C1 segment of cervical spinal cord (tissue), 14 donors: ENCODE measurements around the gene LCMT1.
"Not testable (repeated sequence)": the region's sequence is repeated elsewhere in the genome, so short reads cannot be mapped to it uniquely, and the experiment has no call there.

Source experiments
- DNase-seq, 14 donors: peaks; one replicate each; lab custom pipeline; 2025; lab: John Stamatoyannopoulos, UW

The LCMT1 gene

GRCh38 chr16:25111403-25112166 is at the start of gene LCMT1:
Gene LCMT1 (plus strand): TSS chr16:25111742. CDS start chr16:25111884, 142 bp downstream.
- peak; percentile 37 to 96 (median 90) for DNase-seq

GRCh38 chr16:25063102-25063501 is 48.4 kb upstream of the LCMT1 start:
- DNase-seq, result no peak

GRCh38 chr16:25063865-25064264 is 47.7 kb upstream of the LCMT1 start:
- no peak for DNase-seq

- DNase-seq, result not testable (repeated sequence)
Measured at GRCh38 chr16:25064281-25064680, 47.3 kb upstream of the LCMT1 start.

- peak in 9 of 14 donors; percentile 14 to 68 (median 40) for DNase-seq
Measured at GRCh38 chr16:25064937-25065336, 46.6 kb upstream of the LCMT1 start.

- peak in 1 of 14 donors; percentile 3 for DNase-seq
Measured at GRCh38 chr16:25065899-25066298, 45.6 kb upstream of the LCMT1 start.

GRCh38 chr16:25066426-25066746 is 45.2 kb upstream of the LCMT1 start:
- DNase-seq, result no peak

GRCh38 chr16:25066747-25067631 is 44.6 kb upstream of the LCMT1 start:
- DNase-seq, result peak in 13 of 14 donors; percentile 54 to 88 (median 63)

- DNase-seq, result no peak
Measured at GRCh38 chr16:25073854-25074253, 37.7 kb upstream of the LCMT1 start.

- no peak for DNase-seq
Measured at GRCh38 chr16:25078386-25078978, 33.1 kb upstream of the LCMT1 start.

GRCh38 chr16:25079637-25080378 is 31.7 kb upstream of the LCMT1 start:
- no peak for DNase-seq

GRCh38 chr16:25080420-25081131 is 31.0 kb upstream of the LCMT1 start:
- no peak for DNase-seq

- no peak for DNase-seq
Measured at GRCh38 chr16:25081702-25082101, 29.8 kb upstream of the LCMT1 start.

- no peak for DNase-seq
Measured at GRCh38 chr16:25083065-25083464, 28.5 kb upstream of the LCMT1 start.

GRCh38 chr16:25083701-25084100 is 27.8 kb upstream of the LCMT1 start:
- DNase-seq, result no peak

GRCh38 chr16:25084797-25085196 is 26.7 kb upstream of the LCMT1 start:
- DNase-seq, result no peak

GRCh38 chr16:25087761-25088160 is 23.8 kb upstream of the LCMT1 start:
- no peak for DNase-seq

GRCh38 chr16:25089351-25089750 is 22.2 kb upstream of the LCMT1 start:
- no peak for DNase-seq

GRCh38 chr16:25092441-25092840 is 19.1 kb upstream of the LCMT1 start:
- no peak for DNase-seq

GRCh38 chr16:25093208-25094061 is 18.1 kb upstream of the LCMT1 start:
- no peak for DNase-seq
